Fibroblast of lung (primary cell): ENCODE data around the gene LDHAL6A. TPM values are rescaled to one million over a fixed set of nuclear protein-coding genes. Genes with fewer than 3 reads are reported as not detected.

Experiments
- DNase-seq, 2 donors: peaks; one replicate each; pipeline versions ENCODE4 v3.0.0 to v3.0.0-alpha.2; 2010; ENCODE audit warnings: low read depth in 2 of 2
- H2AFZ ChIP-seq: 2 replicates; pipeline ENCODE4 v1.5.1; 2012; ENCODE audit warnings: low read length, control low read depth, inconsistent platforms
- H3K27ac ChIP-seq: 2 replicates; pipeline ENCODE4 v1.5.1; 2011; ENCODE audit warnings: low read length, control low read depth; ENCODE audit not compliant: insufficient read depth
- H3K27me3 ChIP-seq: 2 replicates; pipeline ENCODE4 v1.5.1; 2011; ENCODE audit warnings: mild to moderate bottlenecking, low read length; ENCODE audit not compliant: control insufficient read depth, insufficient read depth
- H3K36me3 ChIP-seq: 2 replicates; pipeline ENCODE4 v1.5.1; 2011; ENCODE audit warnings: low read length; ENCODE audit not compliant: control insufficient read depth, insufficient read depth
- H3K4me1 ChIP-seq: 2 replicates; pipeline ENCODE4 v1.5.1; 2011; ENCODE audit warnings: low read length; ENCODE audit not compliant: control insufficient read depth, insufficient read depth; ENCODE audit errors: extremely low read depth
- H3K4me2 ChIP-seq: 2 replicates; pipeline ENCODE4 v1.5.1; 2011; ENCODE audit warnings: low read length, control low read depth; ENCODE audit not compliant: insufficient read depth; ENCODE audit errors: extremely low read depth
- H3K4me3 ChIP-seq, 4 experiments: fragments of 200-600 bp in 1 of 4; sonication (generic) in 1 of 4; replicated peaks in 1 of 4; 2 replicates each; pipeline ENCODE4 v1.5.1; 2011 to 2016; ENCODE audit warnings: low read length in 4 of 4, low read depth in 3 of 4, mild to moderate bottlenecking in 3 of 4, control low read depth in 2 of 4, inconsistent platforms in 1 of 4, mixed read lengths in 1 of 4; ENCODE audit not compliant: insufficient read depth in 1 of 4; ENCODE audit errors: control extremely low read depth in 1 of 4
- H3K79me2 ChIP-seq: 2 replicates; pipeline ENCODE4 v1.5.1; 2012; ENCODE audit warnings: mild to moderate bottlenecking, low read length, inconsistent platforms; ENCODE audit not compliant: control insufficient read depth, insufficient read depth
- H3K9ac ChIP-seq: 2 replicates; pipeline ENCODE4 v1.5.1; 2011; ENCODE audit warnings: mild to moderate bottlenecking, low read length, control low read depth; ENCODE audit not compliant: insufficient read depth
- H3K9me3 ChIP-seq: 2 replicates; pipeline ENCODE4 v1.5.1; 2012; ENCODE audit warnings: low read depth, low read length; ENCODE audit not compliant: control insufficient read depth, insufficient read depth
- H4K20me1 ChIP-seq: 2 replicates; pipeline ENCODE4 v1.5.1; 2011; ENCODE audit warnings: low read length; ENCODE audit not compliant: control insufficient read depth, insufficient read depth; ENCODE audit errors: extremely low read depth
- EZH2 ChIP-seq: IDR thresholded peaks from 2 replicates; pipeline ENCODE4 v1.5.1; 2012; ENCODE audit warnings: low read length, control low read depth, mild to moderate bottlenecking; ENCODE audit errors: missing control alignments
- polyA plus RNA-seq, 2 donors: library from polyadenylated mRNA; depleted of rRNA in 1 of 2; stranded (reverse) in 1 of 2; unstranded in 1 of 2; fragments of >200 nt; gene quantifications; 2 replicates each; pipeline ENCODE4 v1.2.1, GENCODE V29; 2011 to 2012; ENCODE audit warnings: missing spikeins in 1 of 2
- total RNA-seq: library from RNA; depleted of rRNA; stranded (reverse); fragments of >200 nt; gene quantifications from 2 replicates; pipeline ENCODE4 v1.2.1, GENCODE V29; 2014
- TF ChIP-seq, protein P1 (sequence below), 2 donors: IDR thresholded peaks in 1 of 2; conservative IDR thresholded peaks in 1 of 2; 1 replicate in 1 of 2; 2 replicates in 1 of 2; pipeline ENCODE4 v1.5.1; 2011 to 2012; ENCODE audit warnings: low read length in 2 of 2, control low read depth in 1 of 2, inconsistent platforms in 1 of 2, low read depth in 1 of 2, mild to moderate bottlenecking in 1 of 2

The LDHAL6A gene
- total and polyA plus RNA-seq, 2 donors (not counting 1 experiment from before 2014, with no cell fraction given): not detected

- peaks cover 8% of the 10 kb centered on the region for H3K36me3 ChIP-seq
- no peak overlapping the region for H3K4me2 ChIP-seq
- no peak overlapping the region for H2AFZ ChIP-seq
- H3K4me1 ChIP-seq: no peaks in the 10 kb centered on the region
- H3K9me3 ChIP-seq: no peaks in the 10 kb centered on the region
- H3K79me2 ChIP-seq: no peaks in the 10 kb centered on the region
- no peak overlapping the region for H3K4me3 ChIP-seq
- TF ChIP-seq EZH2: no peak
- TF ChIP-seq, protein P1, sequence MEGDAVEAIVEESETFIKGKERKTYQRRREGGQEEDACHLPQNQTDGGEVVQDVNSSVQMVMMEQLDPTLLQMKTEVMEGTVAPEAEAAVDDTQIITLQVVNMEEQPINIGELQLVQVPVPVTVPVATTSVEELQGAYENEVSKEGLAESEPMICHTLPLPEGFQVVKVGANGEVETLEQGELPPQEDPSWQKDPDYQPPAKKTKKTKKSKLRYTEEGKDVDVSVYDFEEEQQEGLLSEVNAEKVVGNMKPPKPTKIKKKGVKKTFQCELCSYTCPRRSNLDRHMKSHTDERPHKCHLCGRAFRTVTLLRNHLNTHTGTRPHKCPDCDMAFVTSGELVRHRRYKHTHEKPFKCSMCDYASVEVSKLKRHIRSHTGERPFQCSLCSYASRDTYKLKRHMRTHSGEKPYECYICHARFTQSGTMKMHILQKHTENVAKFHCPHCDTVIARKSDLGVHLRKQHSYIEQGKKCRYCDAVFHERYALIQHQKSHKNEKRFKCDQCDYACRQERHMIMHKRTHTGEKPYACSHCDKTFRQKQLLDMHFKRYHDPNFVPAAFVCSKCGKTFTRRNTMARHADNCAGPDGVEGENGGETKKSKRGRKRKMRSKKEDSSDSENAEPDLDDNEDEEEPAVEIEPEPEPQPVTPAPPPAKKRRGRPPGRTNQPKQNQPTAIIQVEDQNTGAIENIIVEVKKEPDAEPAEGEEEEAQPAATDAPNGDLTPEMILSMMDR (conservative IDR thresholded peaks at IDR 0.05 in 1 of 2, IDR thresholded peaks at IDR 0.05 in 1 of 2; ENCODE audit: low read depth in 1 of 2, low read length in 2 of 2): no peak
- no peaks in the 10 kb centered on the region for H3K27me3 ChIP-seq
- no peak overlapping the region for H3K27ac ChIP-seq
- H4K20me1 ChIP-seq: no peaks in the 10 kb centered on the region
- DNase-seq: no peak
- H3K9ac ChIP-seq: no peak overlapping the region
These were observed 39.6 kb downstream of the LDHAL6A start for GRCh38 chr11:18495271-18495670.

DNA sequence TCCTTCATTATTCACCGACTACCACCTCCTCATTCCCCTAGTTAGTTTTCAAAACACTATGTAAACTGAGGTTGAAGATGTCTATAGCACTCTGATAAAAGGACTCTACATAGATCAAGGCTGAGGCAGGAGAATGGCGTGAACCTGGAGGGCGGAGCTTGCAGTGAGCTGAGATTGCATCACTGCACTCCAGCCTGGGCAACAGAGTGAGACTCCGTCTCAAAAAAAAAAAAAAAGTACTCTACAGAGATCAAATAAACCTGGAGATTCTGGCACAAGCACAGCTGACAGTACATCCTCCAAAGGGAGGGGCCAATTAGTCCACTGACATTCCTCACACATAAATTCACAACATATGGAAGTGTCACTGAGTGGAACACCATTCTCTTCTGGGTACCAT is 40.0 kb downstream of the LDHAL6A start:
- peaks cover 6% of the 10 kb centered on the region for H3K36me3 ChIP-seq

GRCh38 chr11:18498039-18498438 is 42.4 kb downstream of the LDHAL6A start:
- H3K4me3 ChIP-seq: no peak overlapping the region
- no peak overlapping the region for H2AFZ ChIP-seq
- TF ChIP-seq, protein P1 (conservative IDR thresholded peaks at IDR 0.05 in 1 of 2, IDR thresholded peaks at IDR 0.05 in 1 of 2; ENCODE audit: low read depth in 1 of 2, low read length in 2 of 2): no peak
- no peak for TF ChIP-seq EZH2
- H3K27me3 ChIP-seq: no peaks in the 10 kb centered on the region
- H3K4me1 ChIP-seq: no peaks in the 10 kb centered on the region
- H4K20me1 ChIP-seq: no peaks in the 10 kb centered on the region
- peaks cover 8% of the 10 kb centered on the region for H3K36me3 ChIP-seq
- H3K9me3 ChIP-seq: no peaks in the 10 kb centered on the region
- H3K9ac ChIP-seq: no peak overlapping the region
- no peaks in the 10 kb centered on the region for H3K79me2 ChIP-seq
- no peak for DNase-seq
- H3K27ac ChIP-seq: no peak overlapping the region
- H3K4me2 ChIP-seq: no peak overlapping the region

More for the DNA sequence above, 40.0 kb downstream of the LDHAL6A start:
- Histone ChIP-seq H3K9ac (no peak overlapping the region), H3K27me3 (no peaks in the 10 kb centered on the region), H3K79me2 (no peaks in the 10 kb centered on the region), H3K4me1 (no peaks in the 10 kb centered on the region), H3K9me3 (no peaks in the 10 kb centered on the region), H3K27ac (no peak overlapping the region), H3K4me2 (no peak overlapping the region), H4K20me1 (no peaks in the 10 kb centered on the region), H3K4me3 (no peak overlapping the region), H2AFZ (no peak overlapping the region)
- DNase-seq: no peak
- TF ChIP-seq, protein P1 (conservative IDR thresholded peaks at IDR 0.05 in 1 of 2, IDR thresholded peaks at IDR 0.05 in 1 of 2; ENCODE audit: low read depth in 1 of 2, low read length in 2 of 2): no peak
